ENCODE measurements around the gene CYTIP.
A peak's percentile ranks its signal among the peaks of the same experiment; 100 is the strongest.

- TF ChIP-seq SPI1 (IDR thresholded peaks at IDR 0.05; ENCODE audit: low read depth, low read length) (no peak), POLR2A (IDR thresholded peaks at IDR 0.05; ENCODE audit: low read depth, low read length) (peak; percentile 95), POLR2AphosphoS5 (IDR thresholded peaks at IDR 0.05; ENCODE audit: low read depth, low read length) (peak; percentile 89), TAF1 (IDR thresholded peaks at IDR 0.05; ENCODE audit: low read depth, low read length) (peak; percentile 96), PAX5 (IDR thresholded peaks at IDR 0.05; ENCODE audit: insufficient read depth, low read length, severe bottlenecking) (no peak), POU2F2 (IDR thresholded peaks at IDR 0.05; ENCODE audit: low read depth, low read length) (peak; percentile 50; the same call in 1 of the 2 replicates)
These were observed at the start of gene CYTIP for GRCh38 chr2:157443795-157444640.
